NCI-H446 (cell line): ENCODE measurements around the gene SH3BGRL3.
A peak's percentile ranks its signal among the peaks of the same experiment; 100 is the strongest.
"Not testable (repeated sequence)": the region's sequence is repeated elsewhere in the genome, so short reads cannot be mapped to it uniquely, and the experiment has no call there.

Source experiments
- DNase-seq, 2 experiments: peaks; one replicate each; lab custom pipeline; 2025; lab: John Stamatoyannopoulos, UW

Gene SH3BGRL3

DNA sequence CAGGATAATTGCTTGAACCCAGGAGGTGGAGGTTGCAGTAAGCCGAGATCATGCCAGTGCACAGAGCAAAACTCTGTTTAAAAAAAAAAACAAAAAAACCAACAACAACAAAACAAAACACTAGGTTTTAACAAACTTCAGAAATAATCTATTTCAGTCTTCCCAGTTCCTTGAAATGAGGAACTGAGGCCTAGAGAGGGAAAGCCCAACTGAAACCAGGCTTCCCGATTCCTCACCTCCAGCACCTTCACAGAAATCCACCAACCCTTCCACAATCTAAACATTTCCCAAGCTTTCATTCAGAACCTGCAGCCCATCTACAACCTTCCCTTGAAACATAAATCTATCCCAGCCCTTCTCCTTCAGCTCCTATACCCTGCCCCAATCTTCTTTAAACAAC, 37.3 kb downstream of the SH3BGRL3 start:
- no peak for DNase-seq

DNA sequence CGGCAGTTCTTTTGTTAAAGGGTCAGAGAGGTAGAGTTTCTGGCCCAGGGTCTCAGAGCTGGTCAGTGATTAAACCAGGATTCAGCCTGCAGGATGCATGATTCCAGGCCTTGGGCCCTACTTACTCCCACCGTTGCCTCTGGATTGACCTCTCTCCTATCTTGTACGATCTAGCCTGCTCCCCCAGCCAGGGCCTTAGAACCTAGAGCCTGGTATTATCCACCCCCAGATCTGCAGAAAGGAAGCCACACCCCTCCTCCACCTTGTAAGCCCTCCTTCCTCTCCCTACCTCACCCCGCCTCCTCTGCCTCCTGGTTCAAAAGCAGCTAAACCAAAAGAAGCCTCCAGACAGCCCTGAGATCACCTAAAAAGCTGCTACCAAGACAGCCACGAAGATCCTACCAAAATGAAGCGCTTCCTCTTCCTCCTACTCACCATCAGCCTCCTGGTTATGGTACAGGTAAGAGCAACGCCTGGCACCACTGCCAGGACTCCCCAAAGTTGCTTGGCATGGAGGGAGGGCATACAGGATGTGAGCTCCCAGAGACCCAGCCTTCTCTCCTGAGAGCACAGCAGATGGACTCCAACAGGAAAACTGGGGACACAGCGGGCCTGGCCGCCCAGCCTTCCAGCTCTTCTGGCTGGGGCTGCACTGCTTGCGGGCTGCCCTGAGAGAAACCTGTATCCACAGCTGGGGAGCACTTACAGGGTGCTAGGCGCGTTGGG, 37.9 kb downstream of the SH3BGRL3 start, which contains the start of gene CD52:
CD52 (plus strand) TSS at position 347 of the 726 bp plus-strand sequence; CDS start at position 407, 60 bp downstream.
- no peak for DNase-seq

DNA sequence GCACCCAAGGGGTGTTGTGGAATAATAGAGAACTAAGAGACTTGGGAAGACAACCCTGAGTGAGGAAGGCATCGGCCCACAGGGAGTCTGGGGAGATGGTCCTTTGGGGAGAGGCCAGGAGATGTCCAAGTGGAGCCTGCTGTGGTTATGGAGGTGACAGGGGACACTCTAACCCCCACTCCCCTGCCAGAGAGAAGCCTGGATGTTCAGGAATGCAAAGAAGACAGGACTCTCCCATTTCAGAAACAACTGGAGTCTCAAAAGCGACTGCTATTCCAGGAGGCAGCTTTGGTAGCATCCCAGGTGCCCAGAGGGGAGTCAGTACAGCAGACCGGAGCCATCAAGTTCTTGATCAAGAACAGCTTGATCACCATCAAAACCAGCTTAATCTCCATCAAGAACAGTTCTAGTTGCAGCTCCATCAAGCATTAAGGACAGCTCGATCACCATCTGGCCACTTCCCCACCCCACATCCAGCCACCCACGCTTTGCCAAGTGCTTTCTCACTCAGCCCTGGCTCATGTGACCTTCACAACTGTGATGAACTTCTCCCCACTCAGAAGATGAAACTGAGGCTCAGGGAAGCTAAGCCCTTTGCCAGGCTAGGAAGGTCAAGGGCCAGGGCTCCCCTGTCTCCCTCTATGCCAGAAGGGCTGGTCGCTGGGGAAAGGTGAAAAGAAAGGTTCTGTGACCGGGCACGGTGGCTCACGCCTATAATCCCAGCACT, 38.6 kb downstream of the SH3BGRL3 start:
- peak in 1 of 2 experiments; percentile 38 for DNase-seq

DNA sequence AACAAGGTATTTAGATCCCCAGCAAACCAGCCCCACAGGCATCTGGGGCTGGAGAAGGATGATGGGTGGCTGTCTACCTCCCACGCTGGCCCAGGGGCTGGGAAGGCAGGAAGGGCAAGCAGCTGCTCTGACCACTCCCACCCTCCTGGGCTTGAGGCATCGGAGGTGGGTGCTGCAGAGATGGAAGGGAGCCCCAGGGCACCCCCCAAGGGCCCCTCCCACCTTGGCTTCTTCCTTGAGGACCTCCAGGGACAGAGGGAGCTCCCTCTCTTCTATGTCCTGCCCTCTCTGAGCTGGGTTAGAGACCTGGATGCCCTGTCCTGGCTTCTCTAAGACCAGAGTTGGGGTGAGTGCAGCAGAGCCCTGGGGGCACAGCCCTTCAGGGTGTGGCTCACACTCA, 41.0 kb downstream of the SH3BGRL3 start:
- no peak for DNase-seq

DNA sequence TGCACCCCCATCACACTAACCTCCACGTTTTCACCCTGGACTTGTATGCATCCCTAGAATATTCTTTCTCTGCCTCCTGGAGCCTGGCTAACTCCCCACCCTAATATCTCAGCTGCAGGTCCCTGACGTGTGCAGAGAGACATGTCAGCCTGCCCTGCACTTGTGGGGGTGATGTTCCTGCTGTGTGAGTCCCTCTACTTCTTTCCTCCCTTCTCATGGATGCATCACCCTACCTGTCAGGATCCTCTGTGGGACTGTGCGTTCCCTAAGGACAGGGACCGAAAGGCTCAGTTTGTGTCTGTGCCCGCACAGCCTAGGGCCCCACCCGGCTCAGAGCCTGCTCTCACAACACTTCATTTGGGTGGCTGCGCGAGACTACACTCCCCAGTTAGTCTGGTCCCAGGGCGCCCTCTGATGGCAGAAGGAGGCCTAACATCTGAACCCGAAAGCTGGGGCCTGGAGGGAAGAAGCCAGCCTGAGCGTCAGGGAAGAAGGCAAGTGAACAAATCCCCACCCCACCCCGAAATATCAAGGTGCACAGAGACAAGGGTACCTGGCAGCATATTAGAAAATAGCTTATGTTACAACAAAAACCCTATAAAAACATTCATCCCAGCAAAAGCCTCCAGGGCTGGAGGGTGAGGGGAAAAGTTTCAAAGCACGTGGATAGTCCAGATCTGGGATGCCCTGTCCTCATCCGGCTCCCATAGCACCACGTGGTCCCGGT, 41.6 kb downstream of the SH3BGRL3 start:
- peak; percentile 80 to 92 for DNase-seq

DNA sequence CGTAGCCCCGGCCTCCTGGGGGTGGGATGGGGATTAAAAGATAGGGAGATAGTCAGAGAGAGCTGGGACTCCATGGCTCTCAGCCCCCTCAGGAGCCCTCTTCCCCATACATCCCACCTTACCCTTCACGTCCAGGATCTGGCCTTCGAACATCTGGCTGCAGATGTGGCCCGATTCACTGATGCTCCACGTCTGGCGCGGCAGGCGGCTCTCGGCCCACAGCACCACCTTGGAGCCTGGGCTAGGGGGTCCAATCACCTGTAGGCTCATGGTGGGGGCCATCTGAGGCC, 42.1 kb downstream of the SH3BGRL3 start:
- DNase-seq = no peak

DNA sequence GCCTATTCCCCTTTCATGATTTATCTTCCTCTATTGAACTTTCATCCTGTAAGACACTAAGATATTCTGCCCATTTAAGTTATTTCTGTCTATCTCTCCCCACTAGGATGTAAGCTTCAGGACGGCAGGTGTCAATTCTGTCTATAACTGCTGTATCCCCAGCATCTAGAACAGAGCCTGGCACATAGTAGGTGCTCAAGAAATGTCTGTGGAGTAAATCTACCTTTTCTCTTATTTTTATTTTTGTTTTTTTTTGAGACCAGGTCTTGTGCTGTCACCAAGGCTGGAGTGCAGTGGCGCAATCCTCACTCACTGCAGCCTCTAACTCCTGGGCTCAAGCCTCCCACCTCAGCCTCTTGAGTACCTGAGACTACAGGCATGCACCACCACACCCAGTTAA, 43.5 kb downstream of the SH3BGRL3 start:
- DNase-seq = no peak

DNA sequence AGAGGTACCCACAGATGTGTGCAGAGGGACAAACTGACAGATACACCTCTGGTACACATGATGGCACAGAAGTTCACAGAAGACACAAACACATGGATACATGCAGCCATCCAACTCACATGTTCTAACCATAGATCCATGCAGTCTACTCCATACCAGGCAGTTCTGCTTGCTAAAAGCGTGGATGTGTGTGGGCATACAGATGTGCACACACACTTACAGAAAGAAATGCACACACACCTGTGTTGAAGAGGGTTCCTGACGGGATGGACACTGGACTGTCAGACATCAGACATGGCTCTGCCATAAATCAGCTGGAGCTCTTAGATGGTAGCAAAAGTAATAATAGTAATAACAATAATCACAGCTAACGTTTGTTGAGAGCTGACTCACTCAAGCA, 44.7 kb downstream of the SH3BGRL3 start:
- no peak for DNase-seq

DNA sequence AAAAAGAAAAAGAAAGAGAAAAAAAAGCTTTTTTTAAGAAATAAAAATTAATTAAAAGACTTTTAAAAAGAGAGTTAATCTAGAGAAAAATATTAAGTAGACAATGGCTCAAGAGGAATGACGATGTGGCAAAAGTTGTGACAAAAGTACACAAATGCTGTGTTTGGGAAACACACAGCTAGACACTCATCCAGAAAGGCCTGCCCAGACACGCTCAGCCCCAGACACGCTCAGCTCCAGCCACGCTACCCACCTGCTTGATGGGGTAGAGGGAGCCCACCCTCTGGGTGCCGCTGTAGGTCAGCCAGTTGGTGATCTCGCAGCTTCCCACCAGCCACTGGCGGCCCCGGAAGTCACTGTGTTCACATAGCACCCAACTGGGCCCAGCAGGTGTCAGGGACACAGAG, 48.1 kb downstream of the SH3BGRL3 start:
- no peak for DNase-seq

DNA sequence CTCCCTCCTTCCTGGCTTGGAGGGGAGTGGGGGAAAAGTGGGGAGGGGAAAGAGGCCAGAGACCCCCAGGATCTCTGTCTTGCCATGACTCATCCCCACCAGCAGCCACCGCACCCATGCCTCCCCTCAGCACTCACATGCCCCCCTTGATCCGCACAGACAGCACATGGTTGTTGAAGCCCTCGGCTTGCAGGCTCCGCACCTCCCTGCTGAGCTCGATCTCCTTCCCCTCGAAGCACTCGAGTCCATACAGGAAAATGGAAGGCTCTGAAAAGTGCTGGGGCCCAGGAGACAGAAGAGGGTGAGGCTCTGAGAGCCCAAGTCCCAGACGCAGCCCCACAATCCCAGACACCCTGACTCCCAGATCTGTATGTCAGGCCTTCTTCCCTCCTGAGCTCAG, 48.7 kb downstream of the SH3BGRL3 start:
- no peak for DNase-seq

DNA sequence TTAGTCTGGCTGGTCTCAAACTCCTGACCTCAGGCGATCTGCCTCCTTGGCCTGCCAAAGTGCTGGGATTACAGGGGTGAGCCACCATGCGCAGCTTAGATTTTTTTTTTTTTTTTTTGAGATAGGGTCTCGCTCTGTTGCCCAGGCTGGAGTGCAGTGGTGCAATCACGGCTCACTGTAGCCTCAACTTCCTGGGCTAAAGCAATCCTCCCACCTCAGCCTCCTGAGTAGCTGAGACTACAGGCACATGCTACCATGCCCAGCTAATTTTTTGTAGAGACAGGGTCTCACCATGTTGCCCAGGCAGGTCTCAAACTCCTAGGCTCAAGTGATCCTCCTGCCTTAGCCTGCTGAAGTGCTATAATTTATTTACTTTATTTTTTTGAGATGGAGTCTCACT, 49.5 kb downstream of the SH3BGRL3 start:
- DNase-seq = not testable (repeated sequence)

DNA sequence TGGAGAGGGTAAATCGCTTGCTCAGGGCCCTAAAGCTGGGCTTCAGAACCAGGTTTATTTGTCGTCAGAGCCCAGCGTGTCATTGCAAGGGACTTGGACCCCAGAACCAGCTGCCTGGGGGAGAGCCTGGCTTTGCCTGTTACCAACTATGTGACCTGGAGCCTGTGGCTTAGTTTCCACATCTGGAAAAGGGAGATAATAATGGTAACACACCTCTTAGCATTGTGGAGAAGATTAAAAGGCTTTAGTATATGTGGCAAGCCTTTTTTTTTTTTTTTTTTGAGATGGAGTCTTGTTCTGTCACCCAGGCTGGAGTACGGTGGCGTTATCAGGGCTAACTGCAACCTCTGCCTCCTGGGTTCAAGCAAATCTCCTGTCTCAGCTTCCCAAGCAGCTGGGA, 50.4 kb downstream of the SH3BGRL3 start:
- no peak for DNase-seq
